ENCODE measurements around the gene LRRC45.

DNA sequence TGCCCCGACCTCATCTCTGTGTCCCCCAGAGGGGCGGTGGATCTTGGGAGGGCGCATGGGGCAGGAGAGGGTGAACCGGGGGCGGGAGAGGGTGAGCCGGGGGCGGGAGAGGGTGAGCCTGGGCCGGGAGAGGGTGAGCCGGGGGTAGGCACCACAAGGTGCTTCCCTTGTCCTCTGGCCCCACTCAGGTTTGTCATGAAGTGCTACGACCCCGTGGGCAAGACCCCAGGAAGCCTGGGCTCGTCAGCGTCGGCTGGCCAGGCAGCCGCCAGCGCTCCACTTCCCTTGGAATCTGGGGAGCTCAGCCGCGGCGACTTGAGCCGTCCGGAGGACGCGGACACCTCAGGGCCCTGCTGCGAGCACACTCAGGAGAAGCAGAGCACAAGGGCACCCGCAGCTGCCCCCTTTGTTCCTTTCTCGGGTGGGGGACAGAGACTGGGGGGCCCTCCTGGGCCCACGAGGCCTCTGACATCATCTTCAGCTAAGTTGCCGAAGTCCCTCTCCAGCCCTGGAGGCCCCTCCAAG is 26.8 kb upstream of the LRRC45 start:
- TF ChIP-seq POLR2AphosphoS5 (IDR thresholded peaks at IDR 0.05; ENCODE audit: low read depth) (no peak), CTCF (conservative IDR thresholded peaks at IDR 0.05; ENCODE audit: low read depth in 2 of 2) (no peak)
